Loucy (cell line): ENCODE results near the gene SAMHD1.

Experiments
- EZH2phosphoT487 ChIP-seq: fragments of 200-600 bp; IDR thresholded peaks from 2 replicates; pipeline ENCODE4 v1.6.1; 2018; ENCODE audit warnings: antibody characterized with exemption, mild to moderate bottlenecking, moderate library complexity, borderline replicate concordance
- TF ChIP-seq, protein P1 (sequence below): fragments of 200-600 bp; sonication (generic); conservative IDR thresholded peaks from 2 replicates; pipeline ENCODE4 v1.5.1; 2014; ENCODE audit warnings: mild to moderate bottlenecking, antibody characterized with exemption, low read length

DNA sequence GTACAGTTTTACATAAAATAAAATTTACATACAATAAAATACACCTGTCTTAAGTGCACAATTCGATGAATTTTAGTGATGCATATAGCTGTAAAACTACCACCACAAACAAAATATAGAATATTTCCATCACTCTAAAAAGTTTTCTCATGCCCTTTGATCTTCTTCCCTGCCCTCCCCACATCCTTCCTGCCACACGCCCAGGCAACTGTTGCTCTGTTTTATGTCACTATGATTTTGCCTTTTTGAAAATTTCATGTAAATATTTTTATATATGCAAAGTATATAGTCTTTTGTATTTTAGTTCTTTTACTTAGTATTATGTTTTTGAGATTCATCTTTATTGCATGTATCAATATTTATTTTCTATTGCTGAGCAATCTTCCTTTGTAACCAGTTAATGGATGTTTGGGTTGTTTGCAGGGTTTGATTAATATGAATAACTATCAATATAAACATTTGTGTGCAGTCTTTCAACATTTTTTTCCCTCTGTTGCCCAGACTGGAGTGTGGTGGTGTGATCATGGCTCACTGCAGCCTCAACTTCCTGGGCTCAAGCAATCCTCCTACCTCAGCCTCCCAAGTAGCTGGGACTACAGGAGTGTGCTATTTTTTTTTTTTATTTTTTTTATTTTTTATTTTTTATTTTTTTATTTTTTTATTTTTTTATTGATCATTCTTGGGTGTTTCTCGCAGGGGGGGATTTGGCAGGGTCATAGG lies 23.8 kb upstream of the SAMHD1 start:
- TF ChIP-seq, protein P1, sequence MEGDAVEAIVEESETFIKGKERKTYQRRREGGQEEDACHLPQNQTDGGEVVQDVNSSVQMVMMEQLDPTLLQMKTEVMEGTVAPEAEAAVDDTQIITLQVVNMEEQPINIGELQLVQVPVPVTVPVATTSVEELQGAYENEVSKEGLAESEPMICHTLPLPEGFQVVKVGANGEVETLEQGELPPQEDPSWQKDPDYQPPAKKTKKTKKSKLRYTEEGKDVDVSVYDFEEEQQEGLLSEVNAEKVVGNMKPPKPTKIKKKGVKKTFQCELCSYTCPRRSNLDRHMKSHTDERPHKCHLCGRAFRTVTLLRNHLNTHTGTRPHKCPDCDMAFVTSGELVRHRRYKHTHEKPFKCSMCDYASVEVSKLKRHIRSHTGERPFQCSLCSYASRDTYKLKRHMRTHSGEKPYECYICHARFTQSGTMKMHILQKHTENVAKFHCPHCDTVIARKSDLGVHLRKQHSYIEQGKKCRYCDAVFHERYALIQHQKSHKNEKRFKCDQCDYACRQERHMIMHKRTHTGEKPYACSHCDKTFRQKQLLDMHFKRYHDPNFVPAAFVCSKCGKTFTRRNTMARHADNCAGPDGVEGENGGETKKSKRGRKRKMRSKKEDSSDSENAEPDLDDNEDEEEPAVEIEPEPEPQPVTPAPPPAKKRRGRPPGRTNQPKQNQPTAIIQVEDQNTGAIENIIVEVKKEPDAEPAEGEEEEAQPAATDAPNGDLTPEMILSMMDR: no peak
- no peak for TF ChIP-seq EZH2phosphoT487
